Astrocyte (in vitro differentiated cells and primary cell): ENCODE results near the gene HOXB6. TPM values are rescaled to one million over a fixed set of nuclear protein-coding genes. Genes with fewer than 3 reads are reported as not detected.

ENCODE experiments used
- DNase-seq: peaks from one replicate; pipeline ENCODE4 v3.0.0-alpha.2; 2010; ENCODE audit warnings: low read depth
- FAIRE-seq: peaks from 2 replicates; lab custom pipeline; 2011; peaks lifted over from hg19 to GRCh38; lab: Jason Lieb, UNC
- H2AFZ ChIP-seq: 2 replicates; pipeline ENCODE4 v1.6.0; 2012; ENCODE audit warnings: low read depth, low read length, inconsistent platforms
- H3K27ac ChIP-seq: 2 replicates; pipeline ENCODE4 v1.5.1; 2011; ENCODE audit warnings: low read depth, low read length, inconsistent platforms
- H3K27me3 ChIP-seq: 2 replicates; pipeline ENCODE4 v1.6.0; 2011; ENCODE audit warnings: low read length, inconsistent platforms; ENCODE audit not compliant: insufficient read depth
- H3K36me3 ChIP-seq: 2 replicates; pipeline ENCODE4 v1.5.1; 2011; ENCODE audit warnings: low read length, inconsistent platforms; ENCODE audit not compliant: insufficient read depth
- H3K4me1 ChIP-seq: 2 replicates; pipeline ENCODE4 v1.5.1; 2011; ENCODE audit warnings: low read length, inconsistent platforms; ENCODE audit not compliant: insufficient read depth
- H3K4me2 ChIP-seq: 2 replicates; pipeline ENCODE4 v1.6.0; 2012; ENCODE audit warnings: low read length, inconsistent platforms
- H3K4me3 ChIP-seq: 2 replicates; pipeline ENCODE4 v1.5.1; 2011; ENCODE audit warnings: low read depth, mild to moderate bottlenecking, low read length, inconsistent platforms; ENCODE audit not compliant: insufficient read depth
- H3K79me2 ChIP-seq: 2 replicates; pipeline ENCODE4 v1.6.0; 2012; ENCODE audit warnings: mild to moderate bottlenecking, low read length, inconsistent platforms; ENCODE audit not compliant: insufficient read depth
- H3K9ac ChIP-seq: 2 replicates; pipeline ENCODE4 v1.6.0; 2012; ENCODE audit warnings: mild to moderate bottlenecking, low read length, inconsistent platforms
- H3K9me3 ChIP-seq: 2 replicates; pipeline ENCODE4 v1.5.1; 2012; ENCODE audit warnings: low read depth, mild to moderate bottlenecking, low read length, inconsistent platforms; ENCODE audit not compliant: insufficient read depth
- H4K20me1 ChIP-seq: 2 replicates; pipeline ENCODE4 v1.6.0; 2012; ENCODE audit warnings: low read length, inconsistent platforms; ENCODE audit not compliant: insufficient read depth
- H3K27ac Mint-ChIP-seq: one replicate; pipeline ENCODE4 v1.8.0; 2021; ENCODE audit warnings: mild to moderate bottlenecking, mixed read lengths; ENCODE audit not compliant: unreplicated experiment
- H3K27me3 Mint-ChIP-seq: one replicate; pipeline ENCODE4 v1.8.0; 2021; ENCODE audit warnings: low read depth, mixed read lengths; ENCODE audit not compliant: unreplicated experiment
- H3K36me3 Mint-ChIP-seq: one replicate; pipeline ENCODE4 v1.8.0; 2021; ENCODE audit warnings: low read depth, mixed read lengths; ENCODE audit not compliant: unreplicated experiment
- H3K4me1 Mint-ChIP-seq: one replicate; pipeline ENCODE4 v1.8.0; 2021; ENCODE audit warnings: low read depth, mixed read lengths; ENCODE audit not compliant: unreplicated experiment
- H3K4me3 Mint-ChIP-seq: one replicate; pipeline ENCODE4 v1.8.0; 2021; ENCODE audit warnings: mild to moderate bottlenecking, moderate library complexity, mixed read lengths; ENCODE audit not compliant: unreplicated experiment
- H3K9me3 Mint-ChIP-seq: one replicate; pipeline ENCODE4 v1.8.0; 2021; ENCODE audit warnings: mild to moderate bottlenecking, mixed read lengths; ENCODE audit not compliant: unreplicated experiment
- CTCF ChIP-seq: IDR thresholded peaks from 2 replicates; pipeline ENCODE4 v1.5.1; 2011; ENCODE audit warnings: low read depth, mild to moderate bottlenecking, inconsistent platforms, low read length, moderate library complexity; ENCODE audit not compliant: insufficient read depth
- EZH2 ChIP-seq: IDR thresholded peaks from 2 replicates; pipeline ENCODE4 v1.6.1; 2012; ENCODE audit warnings: mild to moderate bottlenecking, low read length, inconsistent platforms; ENCODE audit not compliant: insufficient read depth
- total RNA-seq: library from RNA; stranded (reverse); gene quantifications from 2 replicates; pipeline ENCODE4 v1.2.1, GENCODE V29; 2021

The HOXB6 gene
- total RNA-seq, 1 donor from 2014 or later: not detected

DNA sequence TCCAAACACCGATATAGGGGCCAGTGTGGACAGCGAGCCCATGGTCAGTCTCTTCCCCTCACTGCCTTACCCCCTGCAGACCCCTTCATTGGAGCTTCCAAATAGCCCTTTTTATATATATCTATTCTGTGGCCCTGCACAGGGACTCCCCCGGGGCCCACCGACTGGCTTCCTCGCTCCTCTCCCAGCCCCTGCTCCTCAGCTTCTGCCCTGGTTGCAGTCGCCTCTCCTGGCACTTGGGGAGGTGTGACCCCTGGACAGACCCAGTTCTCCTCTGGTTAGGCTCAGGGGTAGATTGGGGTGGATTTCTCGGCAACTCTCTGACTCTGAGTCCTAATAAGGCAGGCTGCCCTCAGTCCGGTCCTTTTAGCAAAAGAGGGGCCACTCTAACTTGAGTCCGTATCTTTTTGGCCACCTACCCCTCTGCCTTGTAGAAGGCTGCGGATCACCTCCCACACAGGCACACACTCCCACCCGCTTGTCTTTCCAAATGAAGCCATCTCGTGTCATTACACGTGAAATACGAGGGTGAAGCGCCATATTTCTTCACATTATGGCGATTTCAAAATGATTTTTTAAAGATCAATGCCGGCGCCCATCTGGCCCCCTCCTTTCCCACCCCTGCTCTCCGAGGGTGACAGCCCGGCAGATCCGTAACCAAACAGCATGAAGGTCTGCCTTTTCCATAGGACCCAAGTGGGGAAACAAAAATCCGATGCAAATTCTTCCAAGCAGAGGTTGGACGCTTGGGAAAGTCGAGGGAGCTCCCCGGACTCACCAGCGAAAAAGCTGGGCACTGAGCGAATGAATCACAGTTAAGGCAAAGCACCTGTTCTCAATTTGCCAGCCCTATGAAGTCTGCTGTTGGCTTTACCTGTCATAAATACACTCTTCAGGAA lies 23.1 kb upstream of the HOXB6 start:
- H3K4me1 Mint-ChIP-seq: no peaks in the 10 kb centered on the region
- H3K27ac ChIP-seq: no peak overlapping the region
- H3K36me3 Mint-ChIP-seq: peaks cover 9% of the 10 kb centered on the region
- peaks cover 16% of the 10 kb centered on the region for H3K9me3 Mint-ChIP-seq
- no peak overlapping the region for H3K9ac ChIP-seq
- H3K27ac Mint-ChIP-seq: no peak overlapping the region
- no peak overlapping the region for H3K4me2 ChIP-seq
- peaks cover 97% of the 10 kb centered on the region for H3K27me3 ChIP-seq
- no peak overlapping the region for H3K4me3 Mint-ChIP-seq
- H3K79me2 ChIP-seq: no peaks in the 10 kb centered on the region
- peaks cover 9% of the 10 kb centered on the region for H3K9me3 ChIP-seq
- no peak overlapping the region for H3K4me3 ChIP-seq
- FAIRE-seq: no peak
- H3K4me1 ChIP-seq: peaks cover 11% of the 10 kb centered on the region
- H4K20me1 ChIP-seq: no peaks in the 10 kb centered on the region
- H3K27me3 Mint-ChIP-seq: peaks cover 87% of the 10 kb centered on the region
- no peak for DNase-seq
- no peak overlapping the region for H2AFZ ChIP-seq
- TF ChIP-seq EZH2 (no peak), CTCF (no peak)
- H3K36me3 ChIP-seq: no peaks in the 10 kb centered on the region

GRCh38 chr17:48627118-48627597 lies 22.4 kb upstream of the HOXB6 start:
- H3K9me3 Mint-ChIP-seq: peaks cover 23% of the 10 kb centered on the region
- H3K36me3 Mint-ChIP-seq: peaks cover 5% of the 10 kb centered on the region
- TF ChIP-seq CTCF (no peak), EZH2 (no peak)
- peaks cover 5% of the 10 kb centered on the region for H3K9me3 ChIP-seq
- H3K4me2 ChIP-seq: no peak overlapping the region
- H4K20me1 ChIP-seq: no peaks in the 10 kb centered on the region
- no peak overlapping the region for H3K27ac ChIP-seq
- H3K4me1 Mint-ChIP-seq: no peaks in the 10 kb centered on the region
- no peak overlapping the region for H3K4me3 Mint-ChIP-seq
- peaks cover 87% of the 10 kb centered on the region for H3K27me3 Mint-ChIP-seq
- H2AFZ ChIP-seq: no peak overlapping the region
- DNase-seq (no peak), FAIRE-seq (no peak)
- H3K79me2 ChIP-seq: no peaks in the 10 kb centered on the region
- H3K27me3 ChIP-seq: peaks cover 97% of the 10 kb centered on the region
- no peak overlapping the region for H3K4me3 ChIP-seq
- H3K4me1 ChIP-seq: peaks cover 11% of the 10 kb centered on the region
- no peak overlapping the region for H3K9ac ChIP-seq
- peak overlapping the region; percentile 78 for H3K27ac Mint-ChIP-seq
- no peaks in the 10 kb centered on the region for H3K36me3 ChIP-seq
